Iris pigment epithelial cell (primary cell): ENCODE data around the gene C9orf78.

ENCODE experiments used
- DNase-seq: peaks from one replicate; pipeline ENCODE4 v3.0.0-alpha.2; 2011; ENCODE audit warnings: low read depth

The C9orf78 gene

DNA sequence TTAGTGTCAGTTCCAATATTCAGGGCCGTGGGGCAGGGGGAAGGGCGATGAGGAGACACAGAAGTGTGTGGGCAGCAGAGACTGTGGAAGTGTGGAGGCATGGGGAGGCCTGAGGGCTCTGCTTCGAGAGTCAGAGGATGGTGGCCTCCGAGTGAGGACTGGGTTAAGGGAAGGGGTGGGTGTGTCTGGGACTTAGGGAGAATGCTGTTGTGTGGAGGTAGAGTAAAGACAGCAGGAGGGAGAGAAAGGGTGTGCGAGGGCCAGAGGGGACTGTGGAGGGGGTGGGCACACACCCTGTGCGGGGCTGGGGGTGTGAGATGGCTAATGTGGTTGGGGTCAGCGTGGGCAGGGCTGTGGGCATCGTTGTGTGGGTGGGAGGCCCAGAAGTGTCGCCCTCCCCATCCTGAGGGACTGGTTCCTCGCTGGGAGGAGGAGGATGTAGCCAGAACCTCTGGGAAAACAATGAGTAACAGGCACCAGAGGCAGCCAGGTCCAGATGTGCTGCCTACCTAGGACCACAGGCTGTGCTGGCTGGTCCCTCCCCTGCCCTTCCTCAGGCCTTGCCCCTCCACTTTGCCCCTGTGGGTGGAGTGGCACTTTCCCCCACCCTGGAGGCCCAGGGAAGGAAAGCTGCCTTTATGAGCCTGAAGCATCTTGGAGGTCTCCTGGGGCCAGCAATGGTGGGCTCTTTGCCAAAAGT lies 4.4 kb upstream of the C9orf78 start:
- no peak for DNase-seq

DNA sequence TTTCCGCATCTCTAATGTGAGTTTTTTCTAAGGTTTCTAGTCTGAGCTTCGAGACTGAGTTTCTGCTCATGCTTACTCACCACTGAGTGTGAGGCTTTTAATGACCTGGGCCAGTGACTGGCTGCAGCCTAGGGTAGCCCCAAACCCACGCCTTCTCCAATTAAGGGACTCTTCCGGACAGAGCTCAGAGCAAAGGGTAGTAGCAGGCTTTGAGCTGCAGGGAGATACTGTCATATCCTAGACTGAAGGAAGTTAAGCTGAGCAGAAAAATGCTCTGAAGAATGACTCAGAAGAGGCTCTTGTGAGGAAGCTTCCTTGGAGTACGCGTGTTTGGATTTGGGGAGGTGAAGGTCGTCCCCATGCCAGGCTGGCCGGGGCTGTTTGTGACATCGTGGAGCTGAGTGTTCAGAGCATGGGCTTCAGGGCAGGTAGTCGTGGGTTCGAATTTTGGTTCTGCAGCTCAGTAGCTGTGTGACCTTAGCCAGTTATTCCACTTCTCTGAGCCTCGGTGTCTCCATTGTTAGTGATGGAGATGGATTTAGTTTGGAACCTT lies 3.7 kb upstream of the C9orf78 start:
- DNase-seq: peak; percentile 90

DNA sequence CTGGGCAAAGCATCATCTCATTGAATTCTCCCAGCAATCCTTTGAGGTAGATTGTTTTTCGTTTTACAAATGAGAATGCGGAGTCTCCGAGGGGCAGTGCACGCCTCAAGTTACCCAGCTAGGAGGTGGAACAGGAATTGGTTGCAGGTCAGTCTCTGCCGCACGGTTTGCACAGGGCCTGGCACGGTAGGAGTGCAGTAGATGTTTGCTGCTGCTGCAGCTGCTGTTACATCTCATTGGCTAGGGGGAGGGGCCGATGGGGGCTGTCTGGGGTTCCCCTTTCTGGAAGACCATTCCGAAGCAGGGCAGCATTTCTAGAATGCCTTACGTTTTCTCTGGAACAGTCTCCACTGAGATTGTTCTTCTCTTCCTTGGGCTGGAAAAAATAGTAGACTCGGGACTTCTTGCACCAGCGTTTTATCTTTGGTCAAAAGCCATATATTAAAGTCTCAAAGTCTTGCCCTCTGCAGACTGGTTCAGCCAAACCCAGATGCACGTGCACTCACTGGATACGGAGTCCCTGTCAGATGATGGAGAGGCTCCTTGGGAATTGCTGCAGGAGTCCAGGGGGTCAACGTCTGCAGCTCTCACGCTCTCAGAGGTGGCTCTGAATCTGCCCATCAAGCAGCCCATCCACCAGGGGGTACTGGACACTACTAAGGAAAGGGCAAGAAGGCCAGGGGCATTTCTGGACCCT lies 1.4 kb upstream of the C9orf78 start:
- no peak for DNase-seq

DNA sequence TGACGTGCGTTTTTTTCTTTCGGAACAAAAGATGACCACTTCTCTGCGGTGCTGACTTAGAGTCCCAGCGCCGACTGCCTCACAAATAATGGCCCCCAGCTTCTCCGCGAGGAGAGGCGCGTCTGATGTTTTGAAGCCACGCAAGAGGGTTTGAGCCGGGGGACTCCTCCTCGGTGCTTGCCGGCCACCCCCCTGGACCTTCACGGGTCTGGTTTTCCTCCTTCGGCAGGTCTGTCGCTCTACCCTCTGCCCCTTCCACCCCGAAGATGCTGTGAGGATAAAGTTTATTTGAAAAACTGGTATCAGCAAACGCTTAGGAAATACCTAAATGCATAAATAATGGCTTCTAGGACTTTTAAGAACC lies 767 bp upstream of the C9orf78 start:
- peak; percentile 45 for DNase-seq

DNA sequence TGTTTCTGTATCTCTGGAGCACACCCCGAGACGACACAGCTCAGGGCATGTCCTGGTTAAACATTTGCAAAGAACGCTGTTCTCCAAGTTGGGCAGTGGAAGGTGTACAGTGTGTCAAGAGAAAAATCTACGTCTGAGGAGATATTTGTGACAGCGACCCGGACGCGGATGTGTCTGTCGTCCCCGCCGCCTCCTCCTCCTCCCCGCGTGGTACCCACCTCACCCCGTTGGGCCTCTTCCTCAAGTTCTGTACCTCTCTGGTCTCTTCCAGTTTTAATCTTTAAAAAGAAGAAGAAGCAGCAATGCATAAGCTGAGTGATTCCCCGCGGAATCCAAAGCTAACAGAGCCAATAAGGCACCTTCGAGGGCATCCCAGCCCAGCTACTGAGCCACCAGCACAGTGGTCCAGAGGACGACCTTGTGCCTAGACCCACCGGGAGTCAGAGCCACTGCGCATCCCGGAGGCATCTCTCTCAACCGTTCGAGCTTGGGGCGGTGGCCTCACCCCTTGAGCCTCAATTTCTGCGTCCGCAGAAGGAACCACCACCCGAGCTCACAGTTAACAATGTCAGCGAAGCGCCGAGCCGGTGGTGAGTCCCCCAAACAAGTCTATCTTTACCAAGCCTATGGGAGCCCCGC lies 467 bp downstream of the C9orf78 start:
- no peak for DNase-seq

DNA sequence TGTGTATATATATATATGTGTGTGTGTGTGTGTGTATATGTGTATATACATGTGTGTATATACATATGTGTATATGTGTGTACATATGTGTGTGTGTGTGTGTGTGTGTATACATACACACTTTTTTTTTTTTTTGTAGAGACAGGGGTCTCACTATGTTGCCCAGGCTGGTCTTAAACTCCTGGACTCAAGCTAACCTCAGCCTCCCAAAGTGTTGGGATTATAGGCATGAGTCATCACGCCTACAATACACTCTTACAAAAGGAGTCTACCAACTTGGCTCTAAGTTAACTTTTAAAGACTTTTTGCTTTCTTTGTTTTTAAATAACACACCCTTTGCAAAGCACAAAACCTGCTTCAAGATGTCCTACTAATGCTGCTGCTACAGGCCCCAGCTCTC lies 2.1 kb downstream of the C9orf78 start:
- DNase-seq: no peak

DNA sequence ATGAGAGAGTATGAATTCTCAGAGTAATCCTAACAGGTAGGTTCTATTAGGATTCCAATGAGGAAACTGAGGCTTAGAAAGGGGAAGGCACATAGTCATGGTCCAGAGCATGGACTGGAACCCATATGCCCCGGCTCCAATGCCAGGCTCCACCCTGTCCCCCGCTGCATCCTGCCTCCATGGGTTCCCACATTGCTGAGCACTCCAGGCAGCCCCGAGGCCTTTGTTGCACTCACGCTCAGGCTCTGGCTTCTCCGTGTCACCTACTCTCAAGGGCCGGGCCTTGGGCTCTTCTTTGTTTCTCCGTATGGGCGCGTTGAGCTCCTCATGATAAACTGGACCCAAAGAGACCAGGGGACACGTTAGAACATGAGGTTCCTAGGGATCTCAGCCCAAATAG lies 6.1 kb downstream of the C9orf78 start:
- no peak for DNase-seq

DNA sequence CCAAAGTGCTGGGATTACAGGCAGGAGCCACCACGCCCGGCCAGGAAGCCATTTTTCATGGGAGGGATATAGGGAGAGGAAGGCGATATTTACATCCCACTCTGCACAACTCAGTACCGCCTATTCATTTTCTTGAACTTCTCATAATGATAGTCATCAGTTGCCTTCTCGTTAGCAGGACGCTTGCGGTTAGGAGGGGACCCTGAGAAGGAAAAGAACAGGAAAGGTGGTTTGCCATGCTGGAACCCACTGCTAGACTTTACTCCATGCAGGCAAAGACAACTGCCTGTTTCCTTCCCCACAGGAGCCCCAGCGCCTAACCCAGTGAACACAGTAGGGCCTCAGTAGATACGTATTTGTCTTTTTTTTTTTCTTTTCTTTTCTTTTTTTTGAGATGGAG lies 7.0 kb downstream of the C9orf78 start:
- no peak for DNase-seq

DNA sequence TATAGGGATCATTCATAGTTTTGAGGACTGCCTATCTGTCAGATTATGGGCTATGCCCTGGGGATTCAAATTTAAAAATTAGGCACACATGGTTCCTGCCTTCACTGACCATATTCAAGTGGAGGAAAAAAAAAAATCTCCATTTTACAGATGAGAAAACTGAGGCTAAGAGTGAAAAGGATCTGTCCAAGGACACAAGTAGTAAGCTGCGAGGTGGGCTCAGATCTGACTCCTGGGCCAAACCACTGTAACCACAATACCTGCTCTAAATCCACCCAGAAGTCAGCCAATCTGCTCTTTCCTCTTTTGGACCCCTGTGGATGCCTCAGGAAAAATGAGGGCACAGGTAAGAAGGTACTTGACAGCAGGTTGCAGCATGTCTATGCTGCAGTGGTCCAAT lies 8.3 kb downstream of the C9orf78 start:
- DNase-seq: no peak

DNA sequence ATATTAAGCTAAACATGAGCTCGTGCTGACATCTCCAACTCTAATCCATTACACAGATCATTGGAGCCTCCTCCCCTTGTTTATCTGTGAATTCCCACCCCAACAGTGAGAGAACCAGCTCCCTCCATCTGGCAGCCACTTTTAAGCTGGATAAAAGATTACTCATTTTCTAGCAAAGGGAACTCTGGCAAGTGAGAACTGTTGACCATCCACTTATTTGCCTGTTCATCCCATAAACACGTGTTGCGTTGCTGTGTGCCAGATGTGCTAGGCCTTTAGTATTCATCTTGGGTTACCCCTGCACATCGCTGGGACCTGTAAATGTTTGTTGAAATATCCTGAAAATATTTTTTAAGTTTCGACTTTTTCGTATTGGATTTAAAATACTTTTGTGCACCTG lies 8.7 kb downstream of the C9orf78 start:
- no peak for DNase-seq

DNA sequence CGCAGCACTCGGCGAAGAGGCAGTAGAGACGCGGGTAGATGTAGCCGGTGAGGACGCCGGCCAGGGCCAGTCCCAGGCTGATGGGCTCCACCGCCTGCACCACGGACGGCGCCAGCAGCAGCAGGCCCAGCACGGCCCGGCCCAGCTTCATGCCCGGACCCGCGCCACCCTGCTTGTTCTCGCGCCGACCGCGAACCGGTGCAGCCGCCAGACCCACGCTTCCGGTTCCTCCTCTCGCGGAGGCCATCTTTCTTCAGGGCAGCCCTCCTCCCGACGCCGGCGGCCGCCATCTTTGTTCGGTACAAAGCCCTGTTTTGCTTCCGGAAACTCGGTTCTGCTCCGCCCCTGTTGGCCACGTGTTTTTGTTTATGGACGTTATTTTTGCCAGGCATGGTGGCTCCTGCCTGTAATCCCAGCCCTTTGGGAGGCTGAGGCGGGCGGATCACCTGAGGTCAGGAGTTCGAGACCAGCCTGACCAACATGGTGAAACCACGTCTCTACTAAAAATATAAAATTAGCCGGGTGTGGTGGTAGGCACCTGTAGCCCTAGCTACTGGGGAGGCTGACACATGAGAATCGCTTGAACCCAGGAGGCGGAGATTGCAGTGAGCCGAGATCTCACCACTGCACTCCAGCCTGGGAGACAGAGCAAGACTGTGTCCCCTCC lies 11.0 kb downstream of the C9orf78 start, which contains the start of gene TOR1A:
TSS of gene TOR1A (minus strand) at position 202 of the 667 bp plus-strand sequence. CDS start at position 151, 51 bp downstream.
- DNase-seq: peak; percentile 94

DNA sequence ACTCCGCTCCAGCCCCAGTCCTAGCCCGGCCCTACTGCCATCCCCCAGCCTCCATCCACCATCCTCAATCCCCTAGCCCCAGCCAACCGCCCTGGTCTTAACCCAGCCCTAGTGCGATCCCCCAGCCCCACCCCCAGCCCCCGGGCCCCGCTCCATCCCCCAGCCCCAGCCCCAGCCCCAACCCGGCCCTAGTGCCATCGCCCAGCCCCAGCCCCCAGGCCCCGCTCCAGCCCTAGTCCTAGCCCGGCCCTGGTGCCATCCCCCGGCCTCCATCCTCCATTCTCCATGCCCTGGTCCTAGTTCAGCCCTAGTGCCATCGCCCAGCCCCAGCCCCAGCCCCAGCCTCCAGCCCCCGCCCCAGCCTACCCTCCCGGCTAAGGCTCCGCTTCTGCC lies 11.5 kb downstream of the C9orf78 start:
- no peak for DNase-seq

DNA sequence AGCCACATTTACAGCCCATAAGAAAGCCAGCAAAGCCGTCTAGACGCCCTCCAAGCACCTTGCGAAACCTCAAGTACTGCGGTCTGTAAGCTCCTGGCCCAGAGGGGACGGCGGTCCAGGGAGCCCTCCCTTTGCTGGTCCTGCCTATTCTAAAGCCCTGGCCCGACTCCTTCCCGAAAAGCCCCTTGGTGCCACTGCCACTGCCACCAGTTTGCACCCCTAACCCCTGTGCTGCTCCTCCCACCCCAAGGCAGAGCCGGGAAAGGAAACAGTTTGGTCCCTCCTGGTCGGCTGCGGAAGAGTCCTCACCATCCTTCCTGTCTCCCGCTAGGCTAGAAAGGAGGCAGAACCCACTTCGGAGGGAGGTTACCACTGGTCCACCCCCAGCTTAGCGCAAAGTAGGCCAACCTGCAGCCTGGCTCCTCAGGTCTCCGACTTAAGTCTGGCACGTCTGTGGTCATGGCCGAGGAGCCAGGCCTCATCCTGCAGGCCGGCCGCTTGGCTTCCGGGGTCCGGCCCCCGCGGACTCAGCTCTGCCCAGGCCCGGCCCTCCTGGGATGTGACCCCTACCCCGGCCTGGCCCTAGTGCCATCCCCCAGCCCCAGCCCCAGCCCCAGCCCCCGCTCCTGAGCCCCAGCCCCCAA lies 12.1 kb downstream of the C9orf78 start:
- DNase-seq: peak; percentile 66

DNA sequence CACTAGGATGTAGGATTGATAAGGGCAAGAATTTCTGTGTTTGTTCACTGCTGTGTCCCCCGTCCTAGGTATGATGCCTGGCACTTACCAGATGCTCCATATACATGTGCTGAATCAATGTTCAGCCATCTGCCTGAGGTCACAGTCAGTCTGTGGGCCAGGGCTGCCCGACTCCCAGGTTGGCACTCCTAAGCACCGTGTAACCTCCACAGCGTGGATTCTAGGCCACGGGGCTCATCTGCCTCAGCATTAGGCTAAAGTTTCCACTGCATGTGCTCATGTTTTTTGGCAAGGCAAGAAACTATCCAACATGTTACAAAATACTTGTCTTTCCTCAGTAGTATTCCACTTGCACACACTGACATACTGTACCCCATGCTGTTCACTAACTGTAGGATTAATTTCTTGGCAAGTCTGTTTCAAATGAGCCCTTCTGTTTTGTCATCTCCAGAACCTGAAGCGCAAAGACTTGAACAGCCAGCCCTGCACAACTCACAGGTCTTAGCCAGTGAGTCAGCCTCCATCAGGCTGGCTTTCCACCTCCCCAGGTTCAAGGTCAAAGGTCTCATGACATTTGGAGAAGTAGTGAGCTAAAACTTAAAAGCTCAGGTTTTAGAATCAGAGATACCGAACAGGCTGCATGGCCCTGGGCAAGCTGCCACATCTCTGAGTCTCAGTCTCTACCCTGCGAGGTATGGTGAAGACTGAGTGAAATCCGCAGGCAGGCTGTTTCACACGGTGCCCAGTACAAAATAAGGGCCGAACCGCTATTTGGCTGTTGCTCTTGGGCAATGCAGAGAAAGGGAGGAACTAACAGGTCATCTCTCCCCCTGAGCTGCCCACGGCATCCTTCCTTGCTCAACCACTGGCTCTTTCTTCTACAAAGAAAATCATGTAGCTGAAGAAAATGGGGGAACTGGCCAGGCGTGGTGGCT lies 18.3 kb downstream of the C9orf78 start:
- DNase-seq: no peak

DNA sequence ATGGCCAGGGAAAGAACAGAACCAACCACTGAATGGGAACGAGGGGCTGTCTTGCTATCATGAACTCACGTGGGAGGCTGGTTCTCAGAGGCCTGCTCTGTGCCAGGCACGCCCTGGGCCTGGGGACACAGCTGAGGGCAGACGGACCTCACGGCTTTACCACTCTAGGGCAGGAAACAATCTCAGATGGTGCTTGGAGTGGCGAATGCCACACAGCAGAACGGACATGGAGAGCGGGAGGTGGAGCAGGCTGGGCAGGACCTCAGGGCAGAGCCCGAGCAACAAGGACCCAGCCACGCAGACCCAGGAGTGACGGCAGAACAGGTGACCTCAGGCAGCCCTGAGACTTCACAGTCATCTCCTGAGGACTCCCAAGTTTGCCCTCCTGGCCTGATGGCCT lies 19.8 kb downstream of the C9orf78 start:
- no peak for DNase-seq

DNA sequence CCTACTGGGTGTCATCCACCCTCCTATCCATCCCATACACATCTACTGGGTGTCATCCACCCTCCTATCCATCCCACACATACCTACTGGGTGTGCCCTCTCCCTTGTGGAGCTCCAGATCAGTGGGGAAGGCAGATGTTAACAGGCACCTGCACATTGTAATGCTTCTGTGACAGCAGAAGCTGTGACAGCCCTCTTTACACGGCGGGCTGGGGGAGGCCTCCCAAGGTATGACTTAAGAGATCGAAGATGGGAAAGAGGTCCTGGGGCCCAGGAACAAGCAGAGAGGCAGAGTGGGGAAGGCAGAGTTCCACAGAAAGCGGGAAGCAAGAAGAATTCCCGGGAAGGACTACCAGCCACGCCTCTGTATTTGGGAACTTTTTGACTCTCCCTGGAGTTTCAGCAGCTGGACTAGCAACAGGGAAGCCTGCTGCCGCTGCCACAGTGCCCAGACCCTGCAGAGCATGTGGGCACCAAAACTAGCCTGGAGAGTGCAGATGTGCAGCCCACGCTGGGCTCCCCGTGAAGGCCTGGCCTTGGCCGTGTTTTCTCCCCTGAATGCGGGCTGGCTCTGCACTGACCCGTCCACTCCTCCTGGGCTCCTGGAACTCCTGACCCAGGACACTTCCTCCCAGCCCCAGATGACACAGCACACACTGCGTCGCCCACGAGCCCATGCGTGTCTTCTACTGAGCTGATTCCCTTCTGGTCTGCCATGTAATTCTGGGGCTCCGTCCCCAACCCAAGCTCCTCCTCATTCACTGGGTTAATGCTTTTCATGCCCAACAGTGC lies 20.4 kb downstream of the C9orf78 start:
- no peak for DNase-seq

DNA sequence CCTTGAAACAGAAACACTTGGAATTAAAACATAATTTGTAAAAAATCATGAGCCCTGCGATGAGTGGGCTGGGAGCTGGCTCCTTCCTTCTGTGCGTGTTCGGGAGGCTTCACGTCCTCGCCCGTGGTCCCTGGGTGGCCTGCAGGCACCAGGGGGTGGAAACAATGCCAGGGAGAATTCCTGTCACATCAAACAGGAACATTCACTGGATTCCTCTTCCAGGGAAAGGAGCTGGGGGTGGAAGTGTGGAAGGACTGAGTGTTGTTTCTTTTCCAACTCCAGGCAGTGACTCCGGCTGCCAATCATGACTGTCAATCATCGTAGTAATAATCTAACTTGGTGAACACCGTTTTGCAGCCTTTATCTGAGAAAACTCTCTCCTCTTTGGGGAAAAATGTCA lies 21.4 kb downstream of the C9orf78 start:
- no peak for DNase-seq

DNA sequence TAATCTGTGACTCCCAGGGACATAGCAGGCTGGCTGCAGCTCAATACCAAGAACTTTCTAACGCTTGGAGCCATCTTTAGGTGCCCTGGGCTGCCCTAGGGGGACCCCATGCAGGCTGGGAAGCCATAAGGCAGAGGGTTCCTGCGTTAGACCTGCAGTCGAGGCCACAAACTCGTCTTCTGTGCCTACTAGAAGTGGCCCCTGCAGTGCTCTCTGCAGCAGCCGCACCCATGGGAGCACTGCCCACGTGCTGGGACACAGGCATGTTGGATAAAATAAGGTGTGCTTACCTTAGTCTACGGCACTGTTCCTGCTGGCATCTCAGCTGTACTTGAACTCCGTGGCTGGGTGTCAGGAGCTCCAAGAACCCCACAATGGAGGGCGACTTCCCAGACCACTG lies 22.7 kb downstream of the C9orf78 start:
- DNase-seq: no peak

DNA sequence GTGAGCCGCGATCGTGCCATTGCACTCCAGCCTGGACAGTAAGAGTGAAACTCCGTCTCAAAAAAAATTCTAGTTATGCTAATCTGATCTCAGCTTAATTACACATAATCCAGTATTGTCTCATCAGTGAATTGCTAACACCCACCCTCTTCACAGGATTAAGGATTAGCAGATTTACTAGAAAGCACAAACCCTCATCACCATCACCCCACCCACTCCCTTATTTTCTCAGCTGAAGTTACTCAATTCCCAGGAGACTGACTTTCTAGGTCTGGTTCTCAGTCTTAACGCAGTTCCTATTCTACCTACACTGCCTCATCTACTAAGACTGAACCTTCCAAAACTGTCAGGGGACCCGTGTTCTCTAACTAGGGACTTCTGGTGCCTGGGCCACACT lies 23.1 kb downstream of the C9orf78 start:
- DNase-seq: no peak

DNA sequence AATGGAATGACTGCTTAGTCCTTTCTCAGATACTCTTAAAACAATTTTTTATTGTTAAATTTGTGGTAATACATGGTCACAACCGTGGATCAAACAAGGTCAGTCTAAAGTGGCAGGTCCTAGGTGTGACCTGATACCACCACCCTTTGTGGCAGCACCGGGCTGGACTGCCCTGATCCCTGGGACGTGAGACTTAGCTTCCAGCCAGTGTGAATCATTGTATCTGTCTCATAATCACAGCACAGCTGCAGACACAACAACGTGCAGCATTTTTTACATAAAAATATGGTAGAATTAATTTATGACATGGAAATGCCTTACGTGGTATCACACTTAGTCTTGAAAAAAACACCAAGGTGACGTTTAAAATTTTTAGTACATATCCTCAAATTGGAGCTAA lies 24.3 kb downstream of the C9orf78 start:
- DNase-seq: no peak
